HEK293 (cell line): Measurements from ENCODE around the gene NPPA.

Experiments
- CTCF ChIA-PET: fragments of 350-600 bp; formaldehyde crosslinking; extraction: SDS; loops from one replicate; lab custom pipeline; 2021; ENCODE audit warnings: antibody characterized with exemption; lab: Yijun Ruan, JAX
- POLR2A ChIA-PET: fragments of 300-600 bp; formaldehyde crosslinking; extraction: SDS; loops from one replicate; lab custom pipeline; 2020; ENCODE audit warnings: antibody characterized with exemption, inconsistent platforms; lab: Yijun Ruan, JAX
- H3K27ac ChIP-seq: fragments of 200-500 bp; sonication (Bioruptor generic); 2 replicates; pipeline ENCODE4 v1.5.1; 2014; ENCODE audit warnings: low read depth, low read length, control low read depth, inconsistent platforms; ENCODE audit errors: extremely low read depth
- H3K36me3 ChIP-seq, 2 experiments: fragments of 200-500 bp in 1 of 2; sonication (Bioruptor generic) in 1 of 2; 1 replicate in 1 of 2; 2 replicates in 1 of 2; pipeline ENCODE4 v1.5.1; 2014 to 2017; ENCODE audit warnings: inconsistent platforms in 2 of 2, low read length in 2 of 2; ENCODE audit not compliant: control insufficient read depth in 2 of 2, insufficient read depth in 1 of 2
- H3K4me1 ChIP-seq: fragments of 200-500 bp; sonication (Bioruptor generic); 2 replicates; pipeline ENCODE4 v1.5.1; 2014; ENCODE audit warnings: mild to moderate bottlenecking, low read length, inconsistent platforms; ENCODE audit not compliant: control insufficient read depth, insufficient read depth
- H3K4me3 ChIP-seq: 2 replicates; pipeline ENCODE4 v1.5.1; 2011; ENCODE audit warnings: low read depth, mild to moderate bottlenecking, control low read depth, low read length, moderate library complexity
- H3K9me3 ChIP-seq: fragments of 200-500 bp; sonication (Bioruptor generic); 2 replicates; pipeline ENCODE4 v1.5.1; 2014; ENCODE audit warnings: low read depth, low read length, inconsistent platforms; ENCODE audit not compliant: control insufficient read depth, insufficient read depth
- FEZF1 ChIP-seq: fragments of 450-650 bp; formaldehyde crosslinking; IDR thresholded peaks from 2 replicates; pipeline ENCODE4 v1.5.1; 2016; ENCODE audit warnings: missing biosample characterization, missing genetic modification characterization
- GLI2 ChIP-seq: fragments of 450-650 bp; formaldehyde crosslinking; IDR thresholded peaks from 2 replicates; pipeline ENCODE4; 2017; ENCODE audit warnings: missing biosample characterization, missing genetic modification characterization, low read depth, borderline replicate concordance
- KLF8 ChIP-seq: fragments of 450-650 bp; formaldehyde crosslinking; IDR thresholded peaks from 2 replicates; pipeline ENCODE4 v1.5.1; 2016; ENCODE audit warnings: missing biosample characterization, missing genetic modification characterization
- PATZ1 ChIP-seq: fragments of 450-650 bp; formaldehyde crosslinking; IDR thresholded peaks from 2 replicates; pipeline ENCODE4 v1.5.1; 2016; ENCODE audit warnings: missing biosample characterization, missing genetic modification characterization
- PRDM1 ChIP-seq: fragments of 450-650 bp; formaldehyde crosslinking; IDR thresholded peaks from 2 replicates; pipeline ENCODE4; 2016; ENCODE audit warnings: missing biosample characterization, missing genetic modification characterization
- SALL2 ChIP-seq: fragments of 450-650 bp; formaldehyde crosslinking; IDR thresholded peaks from 2 replicates; pipeline ENCODE4 v1.5.0; 2017; ENCODE audit warnings: missing biosample characterization, mild to moderate bottlenecking, missing genetic modification characterization, borderline replicate concordance
- SCRT2 ChIP-seq: fragments of 450-650 bp; formaldehyde crosslinking; IDR thresholded peaks from 2 replicates; pipeline ENCODE4 v1.5.1; 2016; ENCODE audit warnings: missing biosample characterization, missing genetic modification characterization
- SP2 ChIP-seq: fragments of 450-650 bp; formaldehyde crosslinking; IDR thresholded peaks from 2 replicates; pipeline ENCODE4 v1.5.1; 2016; ENCODE audit warnings: missing biosample characterization, missing genetic modification characterization
- SP7 ChIP-seq: fragments of 450-650 bp; formaldehyde crosslinking; IDR thresholded peaks from 2 replicates; pipeline ENCODE4 v1.5.1; 2016; ENCODE audit warnings: missing biosample characterization, missing genetic modification characterization
- ZFHX2 ChIP-seq: fragments of 450-650 bp; formaldehyde crosslinking; conservative IDR thresholded peaks from 2 replicates; pipeline ENCODE4 v1.5.1; 2016; ENCODE audit warnings: missing biosample characterization, missing genetic modification characterization
- ZIC2 ChIP-seq: fragments of 450-650 bp; formaldehyde crosslinking; IDR thresholded peaks from 2 replicates; pipeline ENCODE4 v1.5.1; 2016; ENCODE audit warnings: missing biosample characterization, missing genetic modification characterization
- ZNF114 ChIP-seq: fragments of 450-650 bp; formaldehyde crosslinking; IDR thresholded peaks from 2 replicates; pipeline ENCODE4 v1.5.0; 2017; ENCODE audit warnings: missing biosample characterization, missing genetic modification characterization
- ZNF2 ChIP-seq: fragments of 450-650 bp; formaldehyde crosslinking; IDR thresholded peaks from 2 replicates; pipeline ENCODE4 v1.5.1; 2016; ENCODE audit warnings: missing biosample characterization, missing genetic modification characterization
- ZNF341 ChIP-seq: fragments of 450-650 bp; formaldehyde crosslinking; IDR thresholded peaks from 2 replicates; pipeline ENCODE4; 2016; ENCODE audit warnings: low read depth, missing biosample characterization, missing genetic modification characterization
- ZNF350 ChIP-seq: fragments of 450-650 bp; formaldehyde crosslinking; IDR thresholded peaks from 2 replicates; pipeline ENCODE4 v1.5.0; 2017; ENCODE audit warnings: missing biosample characterization, mild to moderate bottlenecking, missing genetic modification characterization
- ZNF354C ChIP-seq: fragments of 450-650 bp; formaldehyde crosslinking; IDR thresholded peaks from 2 replicates; pipeline ENCODE4 v1.5.1; 2016; ENCODE audit warnings: missing biosample characterization, missing genetic modification characterization, low read depth, borderline replicate concordance
- ZNF488 ChIP-seq: fragments of 450-650 bp; formaldehyde crosslinking; IDR thresholded peaks from 2 replicates; pipeline ENCODE4 v1.5.1; 2016; ENCODE audit warnings: missing biosample characterization, missing genetic modification characterization
- ZNF530 ChIP-seq: fragments of 450-650 bp; formaldehyde crosslinking; IDR thresholded peaks from 2 replicates; pipeline ENCODE4 v1.5.1; 2016; ENCODE audit warnings: low read depth, missing biosample characterization, missing genetic modification characterization
- ZNF549 ChIP-seq: fragments of 450-650 bp; IDR thresholded peaks from 2 replicates; pipeline ENCODE4 v1.5.1; 2018; ENCODE audit warnings: missing biosample characterization, missing genetic modification characterization, mild to moderate bottlenecking, inconsistent platforms, moderate library complexity
- ZNF560 ChIP-seq: fragments of 450-650 bp; formaldehyde crosslinking; IDR thresholded peaks from 2 replicates; pipeline ENCODE4 v1.5.1; 2017; ENCODE audit warnings: missing biosample characterization, missing genetic modification characterization, borderline replicate concordance
- ZNF585B ChIP-seq: fragments of 450-650 bp; formaldehyde crosslinking; IDR thresholded peaks from 2 replicates; pipeline ENCODE4 v1.5.1; 2016; ENCODE audit warnings: missing biosample characterization, missing genetic modification characterization
- ZNF600 ChIP-seq: fragments of 450-650 bp; formaldehyde crosslinking; IDR thresholded peaks from 2 replicates; pipeline ENCODE4 v1.5.1; 2016; ENCODE audit warnings: missing biosample characterization, missing genetic modification characterization
- ZNF621 ChIP-seq: fragments of 450-650 bp; formaldehyde crosslinking; IDR thresholded peaks from 2 replicates; pipeline ENCODE4 v1.5.1; 2017; ENCODE audit warnings: missing biosample characterization, missing genetic modification characterization
- ZNF776 ChIP-seq: fragments of 450-650 bp; formaldehyde crosslinking; IDR thresholded peaks from 2 replicates; pipeline ENCODE4 v1.5.0; 2017; ENCODE audit warnings: missing biosample characterization, missing genetic modification characterization, borderline replicate concordance
- ZSCAN16 ChIP-seq: fragments of 450-650 bp; formaldehyde crosslinking; IDR thresholded peaks from 2 replicates; pipeline ENCODE4 v1.5.1; 2016; ENCODE audit warnings: missing biosample characterization, missing genetic modification characterization
- ZSCAN23 ChIP-seq: fragments of 450-650 bp; formaldehyde crosslinking; IDR thresholded peaks from 2 replicates; pipeline ENCODE4 v1.5.1; 2016; ENCODE audit warnings: missing biosample characterization, missing genetic modification characterization
- ZSCAN30 ChIP-seq: fragments of 450-650 bp; IDR thresholded peaks from 2 replicates; pipeline ENCODE4 v1.5.1; 2018; ENCODE audit warnings: missing biosample characterization, mild to moderate bottlenecking, missing genetic modification characterization, moderate library complexity
- TF ChIP-seq, protein P1 (sequence below): fragments of 450-650 bp; formaldehyde crosslinking; IDR thresholded peaks from 2 replicates; pipeline ENCODE4 v1.5.1; 2017; ENCODE audit warnings: missing biosample characterization, missing genetic modification characterization
- TF ChIP-seq, protein P2 (sequence below): fragments of 450-650 bp; formaldehyde crosslinking; IDR thresholded peaks from 2 replicates; pipeline ENCODE4 v1.5.1; 2017; ENCODE audit warnings: missing biosample characterization, missing genetic modification characterization

NPPA gene

DNA sequence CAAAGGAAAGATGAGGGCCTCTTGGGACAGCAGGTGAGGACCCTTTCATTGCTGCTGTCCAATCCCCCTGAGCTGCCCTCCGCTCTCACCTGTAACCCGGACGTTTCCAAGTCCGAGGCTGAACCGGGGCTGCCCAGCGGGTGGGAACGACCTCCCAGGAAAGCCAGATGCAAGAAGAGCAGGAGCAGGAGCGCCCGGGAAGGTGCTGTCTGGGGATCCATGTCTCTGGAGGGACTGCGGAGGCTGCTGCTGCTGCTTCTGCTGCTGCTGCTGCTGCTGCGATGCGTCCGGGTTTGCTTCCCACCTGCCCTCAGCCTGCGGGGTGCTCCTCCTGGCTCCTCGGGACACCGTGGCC, 11.0 kb upstream of the NPPA start, which contains the start of gene NPPB:
Gene NPPB (minus strand): TSS at position 333 of the 355 bp plus-strand sequence. CDS start 112 bp downstream, at position 221.
- H3K4me3 ChIP-seq = peak within 1 kb of the TSS; percentile 32
- CTCF ChIA-PET = interaction anchor here (0.6 to 0.7 kb wide), 4 partner anchors 35 to 180 kb away, joined by 3 to 4 read pairs (median 3); no protein-coding TSS in a partner anchor
- H3K4me1 ChIP-seq = no peaks in the 10 kb centered on the region
- TF ChIP-seq ZNF2 (no peak), ZFHX2 (tag by site-specific recombination) (no peak), ZNF549 (tag by site-specific recombination) (no peak), ZNF354C (tag by site-specific recombination) (no peak), GLI2 (tag by site-specific recombination) (no peak), ZIC2 (tag by site-specific recombination) (no peak), ZSCAN16 (no peak), ZNF585B (tag by site-specific recombination) (no peak), ZSCAN23 (no peak), ZNF560 (tag by site-specific recombination) (no peak)
- TF ChIP-seq, protein P1, sequence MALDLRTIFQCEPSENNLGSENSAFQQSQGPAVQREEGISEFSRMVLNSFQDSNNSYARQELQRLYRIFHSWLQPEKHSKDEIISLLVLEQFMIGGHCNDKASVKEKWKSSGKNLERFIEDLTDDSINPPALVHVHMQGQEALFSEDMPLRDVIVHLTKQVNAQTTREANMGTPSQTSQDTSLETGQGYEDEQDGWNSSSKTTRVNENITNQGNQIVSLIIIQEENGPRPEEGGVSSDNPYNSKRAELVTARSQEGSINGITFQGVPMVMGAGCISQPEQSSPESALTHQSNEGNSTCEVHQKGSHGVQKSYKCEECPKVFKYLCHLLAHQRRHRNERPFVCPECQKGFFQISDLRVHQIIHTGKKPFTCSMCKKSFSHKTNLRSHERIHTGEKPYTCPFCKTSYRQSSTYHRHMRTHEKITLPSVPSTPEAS (tag by site-specific recombination) = no peak
- TF ChIP-seq, protein P2, sequence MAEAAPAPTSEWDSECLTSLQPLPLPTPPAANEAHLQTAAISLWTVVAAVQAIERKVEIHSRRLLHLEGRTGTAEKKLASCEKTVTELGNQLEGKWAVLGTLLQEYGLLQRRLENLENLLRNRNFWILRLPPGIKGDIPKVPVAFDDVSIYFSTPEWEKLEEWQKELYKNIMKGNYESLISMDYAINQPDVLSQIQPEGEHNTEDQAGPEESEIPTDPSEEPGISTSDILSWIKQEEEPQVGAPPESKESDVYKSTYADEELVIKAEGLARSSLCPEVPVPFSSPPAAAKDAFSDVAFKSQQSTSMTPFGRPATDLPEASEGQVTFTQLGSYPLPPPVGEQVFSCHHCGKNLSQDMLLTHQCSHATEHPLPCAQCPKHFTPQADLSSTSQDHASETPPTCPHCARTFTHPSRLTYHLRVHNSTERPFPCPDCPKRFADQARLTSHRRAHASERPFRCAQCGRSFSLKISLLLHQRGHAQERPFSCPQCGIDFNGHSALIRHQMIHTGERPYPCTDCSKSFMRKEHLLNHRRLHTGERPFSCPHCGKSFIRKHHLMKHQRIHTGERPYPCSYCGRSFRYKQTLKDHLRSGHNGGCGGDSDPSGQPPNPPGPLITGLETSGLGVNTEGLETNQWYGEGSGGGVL (tag by site-specific recombination) = no peak
- H3K9me3 ChIP-seq = no peaks in the 10 kb centered on the region
- no peak within 1 kb of the TSS for H3K27ac ChIP-seq
- H3K36me3 ChIP-seq = no peaks in the 10 kb centered on the region
- POLR2A ChIA-PET = no interaction called here

GRCh38 chr1:11858158-11858557, 10.6 kb upstream of the NPPA start:
- POLR2A ChIA-PET = no interaction called here

More at GRCh38 chr1:11858158-11858557, 10.6 kb upstream of the NPPA start:
- no peak overlapping the region for H3K4me3 ChIP-seq
- TF ChIP-seq ZNF530 (tag by site-specific recombination) = no peak
- no peak for TF ChIP-seq ZNF114 (tag by site-specific recombination)
- TF ChIP-seq ZNF776 (tag by site-specific recombination) = no peak
- no peak for TF ChIP-seq SP2 (tag by site-specific recombination)
- TF ChIP-seq ZNF621 (tag by site-specific recombination) = no peak
- TF ChIP-seq ZNF600 (tag by site-specific recombination) = no peak
- no peak for TF ChIP-seq ZNF488 (tag by site-specific recombination)
- TF ChIP-seq PRDM1 = no peak
- no peak for TF ChIP-seq SCRT2 (tag by site-specific recombination)
- no peak for TF ChIP-seq FEZF1
- TF ChIP-seq SALL2 = no peak
- TF ChIP-seq SP7 (tag by site-specific recombination) = no peak
- no peak for TF ChIP-seq ZSCAN30 (tag by site-specific recombination)
- TF ChIP-seq ZNF341 (tag by site-specific recombination) = no peak
- no peak for TF ChIP-seq KLF8
- TF ChIP-seq, protein P1 (tag by site-specific recombination) = no peak
- TF ChIP-seq PATZ1 = no peak
- TF ChIP-seq ZNF350 (tag by site-specific recombination) = no peak
- no peak overlapping the region for H3K27ac ChIP-seq
- CTCF ChIA-PET = interaction anchor here (0.6 to 1.2 kb wide), 5 partner anchors 35 to 180 kb away, joined by 3 to 4 read pairs (median 3); no protein-coding TSS in a partner anchor
- H3K4me1 ChIP-seq = no peaks in the 10 kb centered on the region
- no peaks in the 10 kb centered on the region for H3K36me3 ChIP-seq
- no peaks in the 10 kb centered on the region for H3K9me3 ChIP-seq
